NCI-H187 treated with DMSO at 0.1 percent for 48 hours (cell line): Measurements from ENCODE around the gene SLC30A2.
A peak's percentile ranks its signal among the peaks of the same experiment; 100 is the strongest.
"Not testable (repeated sequence)": the region's sequence is repeated elsewhere in the genome, so short reads cannot be mapped to it uniquely, and the experiment has no call there.

Experiments
- DNase-seq: peaks from one replicate; lab custom pipeline; 2025; lab: John Stamatoyannopoulos, UW

The SLC30A2 gene, protein sequence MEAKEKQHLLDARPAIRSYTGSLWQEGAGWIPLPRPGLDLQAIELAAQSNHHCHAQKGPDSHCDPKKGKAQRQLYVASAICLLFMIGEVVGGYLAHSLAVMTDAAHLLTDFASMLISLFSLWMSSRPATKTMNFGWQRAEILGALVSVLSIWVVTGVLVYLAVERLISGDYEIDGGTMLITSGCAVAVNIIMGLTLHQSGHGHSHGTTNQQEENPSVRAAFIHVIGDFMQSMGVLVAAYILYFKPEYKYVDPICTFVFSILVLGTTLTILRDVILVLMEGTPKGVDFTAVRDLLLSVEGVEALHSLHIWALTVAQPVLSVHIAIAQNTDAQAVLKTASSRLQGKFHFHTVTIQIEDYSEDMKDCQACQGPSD

DNA sequence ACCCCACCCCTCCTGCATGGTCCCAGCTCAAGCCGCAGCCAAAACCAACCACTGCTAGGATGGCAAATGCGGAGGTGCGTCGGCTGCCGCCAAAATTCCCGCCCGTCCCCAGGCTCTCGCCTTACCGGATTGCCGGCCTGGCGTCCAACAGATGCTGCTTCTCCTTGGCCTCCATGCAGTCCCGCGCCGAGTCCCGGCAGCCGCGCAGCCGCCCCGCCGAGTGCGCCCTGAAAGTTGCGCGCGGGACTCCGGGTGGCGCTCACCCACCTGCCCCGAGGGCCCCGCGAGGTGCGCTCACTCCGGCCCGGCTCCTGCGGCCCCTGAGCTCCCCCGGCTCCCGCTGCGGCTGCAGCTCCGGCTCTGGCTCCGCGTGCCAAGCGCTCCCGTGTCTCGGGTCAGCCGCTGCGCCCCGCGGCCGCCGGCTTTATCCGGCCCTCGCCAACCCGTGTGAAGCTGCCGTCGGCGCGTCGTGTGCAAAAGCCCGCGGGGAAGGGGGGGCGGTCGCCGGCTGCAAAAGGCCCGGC, at the start of gene SLC30A2:
Gene SLC30A2 (minus strand): TSS at position 397 of the 524 bp plus-strand sequence. CDS start 222 bp downstream, at position 175.
- DNase-seq: no peak

DNA sequence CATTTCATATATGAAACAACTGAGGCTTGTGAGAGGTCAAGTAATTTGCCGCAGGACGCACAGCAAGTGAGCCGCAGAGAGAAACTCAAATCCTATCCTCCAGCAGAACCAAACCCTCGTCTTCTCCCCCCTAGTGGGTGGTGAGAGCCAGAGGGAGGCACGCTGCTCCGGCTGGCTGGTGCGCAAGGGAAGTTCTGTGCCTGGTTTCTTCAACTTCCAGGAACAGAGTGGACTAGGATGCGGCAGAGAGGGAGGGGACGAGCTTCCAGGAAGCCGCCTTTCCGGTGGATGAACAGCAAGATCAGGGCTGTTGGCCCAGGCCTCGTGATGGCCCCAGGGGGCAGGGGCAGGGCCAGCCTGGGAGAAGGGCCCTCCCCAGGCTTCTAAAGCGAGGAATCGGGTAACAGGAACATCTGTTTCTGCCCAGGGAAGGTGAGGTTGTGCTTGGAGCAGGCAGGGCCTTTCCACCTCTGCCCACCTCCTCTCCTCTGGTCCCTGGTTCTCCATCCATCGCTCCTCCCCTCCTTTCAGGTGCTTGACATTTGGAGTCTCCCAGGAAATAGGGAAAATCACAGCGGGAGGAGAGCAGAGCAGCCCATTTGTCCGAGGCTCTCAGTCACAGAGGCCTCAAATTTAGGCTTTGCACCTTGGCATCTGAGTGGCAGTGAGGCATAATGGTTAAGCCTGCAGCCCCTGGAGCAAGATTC, 48.9 kb upstream of the SLC30A2 start:
- DNase-seq: peak; percentile 22

DNA sequence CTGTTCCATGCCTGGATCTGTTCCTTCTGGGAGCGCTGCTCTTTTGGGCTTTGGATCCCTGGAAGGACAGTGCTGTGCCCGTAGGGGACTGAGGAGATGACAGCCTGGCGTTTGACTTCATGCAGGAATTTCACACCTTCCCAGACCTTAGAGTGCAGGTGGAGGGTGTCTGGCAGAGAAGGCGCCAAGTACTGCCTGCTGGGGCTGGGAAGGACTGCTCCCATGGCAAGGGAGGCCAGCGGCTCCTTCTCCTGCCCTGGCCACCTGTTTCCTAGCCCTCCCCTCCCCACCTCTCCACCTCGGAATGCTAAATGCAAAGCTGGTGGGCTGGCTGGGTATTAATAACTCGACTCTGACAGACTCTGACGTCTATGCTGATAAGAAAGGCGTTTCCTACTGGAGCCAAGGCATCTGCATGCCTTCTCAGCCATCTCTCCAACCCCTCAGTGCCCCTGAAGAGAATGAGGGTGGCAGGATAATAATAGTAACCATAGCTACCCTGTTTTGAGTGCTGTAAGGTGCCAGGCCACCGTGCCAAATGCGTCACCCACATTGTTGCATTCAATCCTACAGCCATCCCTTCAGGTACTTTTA, 48.3 kb upstream of the SLC30A2 start:
- no peak for DNase-seq

DNA sequence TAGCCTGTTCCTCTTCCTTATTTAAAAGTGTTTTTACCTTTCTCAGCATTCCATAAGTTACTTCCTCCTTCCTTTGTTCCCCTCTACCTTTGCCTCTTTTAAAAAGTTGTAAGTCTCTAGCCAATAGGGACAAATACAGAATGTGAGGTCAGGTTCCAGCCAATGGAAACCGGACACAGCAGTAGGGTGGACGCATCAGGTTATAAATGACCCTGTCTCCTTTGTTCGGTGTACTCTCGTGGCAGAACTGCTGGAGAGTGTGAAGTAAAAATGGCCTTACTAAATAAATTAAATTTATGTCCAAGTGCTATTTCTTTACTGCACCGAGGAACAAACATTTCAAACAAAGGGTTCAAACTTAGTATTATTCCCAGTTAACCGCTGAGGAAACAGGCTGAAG, 47.7 kb upstream of the SLC30A2 start:
- DNase-seq: not testable (repeated sequence)

DNA sequence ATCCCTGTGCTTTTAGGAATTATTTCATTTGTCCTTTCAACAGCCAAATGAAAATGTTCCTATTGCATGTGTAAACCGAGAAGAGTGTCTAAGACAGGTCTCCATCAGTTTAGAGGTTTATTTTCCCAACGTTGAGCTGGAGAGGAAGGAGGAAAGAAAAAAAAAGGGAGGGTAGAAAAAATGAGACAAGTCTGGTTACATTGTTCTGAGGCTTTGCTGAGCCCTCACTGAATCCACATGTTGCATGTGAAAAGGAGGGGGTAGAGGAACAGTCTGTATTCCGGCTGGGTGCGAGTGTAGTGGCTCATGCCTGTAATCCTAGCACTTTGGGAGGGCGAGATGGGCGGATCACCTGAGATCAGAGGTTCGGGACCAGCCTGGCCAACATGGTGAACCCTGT, 46.5 kb upstream of the SLC30A2 start:
- no peak for DNase-seq

DNA sequence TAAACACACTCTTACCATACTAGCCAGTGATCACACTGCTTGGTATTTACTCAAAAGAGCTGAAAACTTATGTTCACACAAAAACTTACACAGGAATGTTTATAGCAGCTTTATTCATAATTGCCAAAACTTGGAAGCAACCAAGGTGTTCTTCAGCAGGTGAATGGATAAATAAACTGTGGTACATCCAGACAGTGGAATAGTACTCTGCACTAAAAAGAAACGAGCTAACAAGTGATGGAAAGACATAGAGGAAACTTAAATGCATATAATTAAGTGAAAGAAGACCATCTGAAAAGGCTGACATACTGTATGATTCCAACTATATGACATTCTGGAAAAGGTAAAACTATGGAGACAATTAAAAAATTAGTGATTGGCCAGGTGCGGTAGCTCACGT, 45.0 kb upstream of the SLC30A2 start:
- no peak for DNase-seq

DNA sequence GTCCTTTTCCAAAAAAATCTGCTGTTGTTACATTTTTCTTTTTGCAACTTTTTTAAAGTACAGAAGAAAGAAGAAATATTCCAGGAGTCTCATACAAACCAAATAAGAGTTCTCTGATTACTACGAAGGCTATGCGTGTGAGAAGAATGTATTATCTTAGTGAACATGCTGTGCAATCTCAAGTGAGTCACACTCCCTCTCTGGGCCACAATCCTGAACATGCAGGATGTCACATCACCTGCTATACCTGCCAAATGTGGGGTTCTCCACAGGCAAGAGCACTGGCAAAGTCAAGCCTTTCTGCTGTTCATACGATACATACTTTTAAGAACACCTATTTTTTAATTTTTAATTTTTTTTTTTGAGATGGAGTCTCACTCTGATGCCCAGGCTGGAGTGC, 43.2 kb upstream of the SLC30A2 start:
- DNase-seq: no peak

DNA sequence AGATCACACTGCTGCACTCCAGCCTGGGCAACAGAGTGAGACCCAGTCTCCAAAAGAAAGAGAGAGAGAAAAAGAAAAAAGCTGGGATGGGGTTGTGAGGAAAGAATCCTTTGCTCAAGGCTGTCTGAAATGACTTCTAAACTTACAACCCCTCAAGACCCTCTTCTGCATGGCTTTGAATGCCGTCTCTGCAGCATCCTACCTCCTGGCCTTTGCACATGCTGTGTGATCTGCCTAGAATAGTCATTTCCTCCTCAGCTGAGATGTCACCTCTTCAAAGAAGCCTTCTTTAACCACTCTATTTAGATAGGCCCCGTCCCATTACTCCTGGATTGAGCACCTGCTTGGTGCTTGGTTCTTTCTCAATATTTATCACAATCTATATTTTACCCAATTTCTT, 38.9 kb upstream of the SLC30A2 start:
- no peak for DNase-seq

DNA sequence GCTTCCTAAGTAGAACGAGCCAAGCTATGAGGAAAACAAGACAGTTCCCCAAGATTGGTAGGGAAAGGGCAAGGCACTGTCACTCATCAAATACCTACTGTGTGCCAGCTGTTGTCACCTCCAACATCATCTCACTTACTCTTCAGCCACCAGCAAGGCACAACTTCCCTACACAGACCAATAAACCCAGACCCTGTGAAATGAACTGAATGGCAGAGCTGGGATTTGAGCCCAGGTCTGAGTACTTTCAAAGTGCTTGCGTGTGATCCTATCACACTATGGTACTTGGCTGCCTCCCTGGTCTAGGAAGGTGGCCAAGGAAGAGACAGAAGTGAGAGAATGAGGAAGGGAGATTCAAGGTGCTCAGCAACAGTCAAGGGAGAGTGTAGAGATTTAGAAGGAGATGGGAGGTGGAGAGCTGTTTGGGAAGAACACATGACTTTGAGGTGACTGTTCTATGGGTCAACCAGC, 38.2 kb upstream of the SLC30A2 start:
- no peak for DNase-seq

DNA sequence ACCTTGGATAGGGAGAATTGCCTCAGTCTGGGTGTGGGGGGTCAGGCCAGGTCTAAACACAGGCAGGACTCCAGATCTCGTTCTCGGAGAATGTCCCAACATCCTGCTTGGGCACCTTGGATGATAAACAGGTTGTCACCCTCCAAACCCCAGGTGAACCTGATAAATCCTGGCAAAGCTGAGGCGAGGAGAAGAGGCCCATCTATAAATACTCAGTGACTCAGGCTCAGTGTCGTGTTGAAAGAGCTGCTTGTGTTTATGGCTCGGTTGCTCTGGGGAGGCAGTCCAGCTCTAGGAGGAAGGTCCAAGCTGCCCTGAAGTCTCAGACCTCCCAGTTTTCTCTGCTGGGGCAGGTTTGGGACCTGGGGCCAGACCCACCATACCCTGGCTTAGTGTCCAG, 37.3 kb upstream of the SLC30A2 start:
- no peak for DNase-seq

DNA sequence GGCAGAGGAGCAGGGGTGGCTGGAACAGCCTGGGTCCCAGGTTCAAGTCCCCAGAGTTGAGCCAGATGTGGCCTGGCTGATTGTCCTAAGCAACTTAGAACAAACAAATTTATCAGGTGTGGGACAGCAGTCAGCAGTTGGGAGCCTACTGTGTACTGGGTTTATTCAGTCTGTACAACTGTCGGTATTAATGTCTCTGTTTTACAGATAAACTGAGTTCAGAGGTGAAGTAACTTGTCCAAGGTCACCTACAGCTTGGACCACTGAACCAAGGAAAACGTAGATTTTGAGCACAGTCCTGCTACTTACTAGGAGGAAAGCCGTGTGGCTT, 36.1 kb upstream of the SLC30A2 start:
- DNase-seq: no peak

DNA sequence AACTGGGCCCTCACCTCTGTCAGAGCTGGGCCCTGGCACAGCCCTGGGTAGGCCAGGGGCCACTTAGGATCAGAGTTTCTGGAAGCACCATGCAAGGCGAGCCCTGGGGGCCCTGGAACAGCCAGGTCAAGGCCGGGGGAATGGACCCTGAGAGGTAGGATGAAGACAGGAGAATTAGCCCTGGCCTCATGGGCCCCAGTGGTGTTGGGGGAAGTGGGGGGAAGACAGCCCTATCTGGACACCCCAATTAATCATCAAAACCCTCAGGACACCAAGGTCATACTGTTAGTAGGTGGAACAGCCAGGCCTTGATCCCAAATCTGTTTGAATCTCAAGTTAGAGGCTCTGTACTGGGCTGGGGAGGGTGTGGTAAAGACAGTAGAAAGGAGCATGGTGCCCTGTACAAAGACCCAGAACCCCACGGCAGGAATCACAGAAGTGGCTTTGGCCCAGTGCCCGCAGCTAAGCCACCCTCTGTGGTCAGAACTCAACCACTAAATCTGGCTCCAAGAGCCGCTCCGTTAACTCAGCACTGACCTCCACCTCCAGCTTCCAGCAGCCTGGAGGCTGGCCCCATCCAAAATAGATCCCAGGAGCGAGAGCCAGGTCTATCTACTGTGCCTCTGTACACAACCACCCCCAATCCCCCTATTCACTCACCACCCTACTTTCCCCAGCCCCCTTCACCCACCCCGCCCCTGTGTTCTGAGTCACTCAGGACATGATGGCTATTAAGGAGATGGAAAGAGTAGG, 35.5 kb upstream of the SLC30A2 start:
- DNase-seq: no peak

DNA sequence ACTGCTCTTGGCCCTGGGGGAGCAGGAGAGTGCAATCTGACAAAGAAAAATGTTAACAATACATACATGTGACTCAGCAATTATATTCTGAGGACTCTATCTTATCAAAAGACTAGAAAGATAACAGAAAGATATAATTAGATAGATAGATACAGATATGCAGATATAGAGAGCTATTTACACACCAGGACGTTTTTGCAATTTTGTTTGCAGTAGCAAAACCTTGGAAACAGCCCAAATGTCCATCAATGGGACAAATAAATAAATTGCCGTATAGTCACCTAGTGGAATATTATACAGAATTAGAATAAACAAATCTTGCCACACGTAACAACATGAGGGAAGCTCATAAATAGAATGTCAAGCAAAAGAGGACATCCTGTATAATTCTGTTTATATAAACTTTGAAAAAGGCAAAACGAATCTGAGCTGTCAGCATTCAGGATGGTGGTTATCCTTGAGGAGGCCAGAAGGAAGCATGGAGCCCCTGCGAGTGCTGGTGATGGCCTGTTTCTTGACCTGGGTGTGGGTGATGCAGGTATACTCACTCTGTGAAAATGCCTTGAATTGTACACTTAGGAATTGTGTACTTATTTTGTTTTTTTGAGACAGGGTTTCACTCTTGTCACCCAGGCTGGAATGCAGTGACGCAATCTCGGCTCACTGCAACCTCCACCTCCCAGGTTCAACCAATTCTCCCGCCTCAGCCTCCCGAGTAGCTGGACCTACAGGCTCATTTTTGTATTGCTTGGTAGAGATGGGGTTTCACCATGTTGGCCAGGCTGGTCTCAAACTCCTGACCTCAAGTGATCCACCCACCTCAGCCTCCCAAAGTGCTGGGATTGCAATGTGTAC, 34.3 kb upstream of the SLC30A2 start:
- no peak for DNase-seq

DNA sequence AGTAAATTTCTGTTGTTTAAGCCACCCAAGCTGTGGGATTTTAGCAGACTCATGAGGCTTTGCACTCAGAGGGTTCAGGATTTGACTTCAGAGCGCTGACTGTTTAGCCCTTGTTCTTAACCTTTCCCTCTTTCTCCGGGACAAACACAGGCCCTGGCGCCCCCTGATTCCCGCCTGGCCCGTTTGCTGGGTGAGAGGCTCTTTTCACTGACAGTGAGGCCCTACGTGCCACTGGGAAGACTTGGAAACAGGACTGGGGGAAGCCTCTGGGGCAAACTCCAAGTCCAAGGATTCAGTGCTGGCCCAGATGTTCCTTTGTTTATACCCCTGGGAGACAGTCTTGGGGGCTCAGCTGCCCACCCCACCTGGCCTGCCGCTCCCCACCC, 33.3 kb upstream of the SLC30A2 start:
- no peak for DNase-seq

DNA sequence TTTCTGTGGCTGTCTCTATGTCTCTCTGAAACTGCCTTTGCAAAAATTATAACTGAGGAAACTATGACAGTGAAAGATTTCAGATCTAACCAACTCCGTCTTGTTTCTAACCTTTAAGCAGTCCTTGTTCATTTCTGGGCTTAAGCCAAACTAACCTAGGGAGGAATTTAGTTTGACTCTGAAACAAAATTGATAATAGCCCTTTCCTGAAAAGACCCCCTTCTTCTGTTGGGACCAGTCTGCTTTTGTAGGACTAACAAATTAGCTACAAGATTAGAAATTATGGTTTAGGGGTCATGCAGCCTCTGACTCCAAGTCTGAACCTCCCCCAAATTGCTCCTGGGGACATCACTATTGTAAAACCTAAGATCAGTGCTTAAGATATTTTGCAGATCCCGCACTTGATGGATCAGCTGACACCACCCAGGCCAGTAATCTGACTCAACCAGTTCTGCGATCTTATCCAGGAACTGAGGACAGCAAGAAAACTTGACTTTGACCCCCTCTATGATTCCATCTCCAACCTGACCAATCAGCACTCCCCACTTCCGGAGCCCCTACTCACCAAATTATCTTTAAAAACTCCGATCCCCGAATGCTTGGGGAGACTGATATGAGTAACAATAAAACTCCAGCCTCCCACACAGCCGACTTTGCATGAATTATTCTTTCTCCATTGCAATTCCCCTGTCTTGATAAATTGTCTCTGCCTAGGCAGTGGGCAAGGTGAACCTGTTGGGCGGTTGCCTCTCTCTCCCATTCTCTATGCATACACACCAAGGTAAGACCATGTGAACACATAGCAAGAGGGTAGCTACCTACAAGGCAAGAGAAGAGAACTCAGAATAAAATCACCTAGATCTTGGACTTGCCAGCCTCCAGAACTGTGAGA, 32.6 kb upstream of the SLC30A2 start:
- DNase-seq: no peak

DNA sequence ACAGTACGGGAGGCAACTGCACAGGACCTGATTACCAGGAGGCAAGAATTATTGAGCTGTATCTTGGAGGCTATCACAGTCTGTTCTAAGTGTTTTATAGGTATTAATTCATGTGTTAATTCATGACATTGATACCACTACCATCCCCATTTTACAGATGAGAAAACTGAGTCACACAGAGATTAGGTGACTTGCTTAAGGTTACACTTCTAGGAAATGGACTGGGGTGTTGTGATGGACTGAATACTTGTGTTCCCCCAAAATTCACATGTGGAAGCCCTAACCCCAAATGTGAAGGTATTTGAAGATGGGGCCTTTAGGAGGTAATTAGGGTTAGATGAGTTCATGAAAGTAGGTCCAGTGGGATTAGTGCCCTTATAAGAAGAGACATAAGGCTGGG, 31.6 kb upstream of the SLC30A2 start:
- DNase-seq: no peak

DNA sequence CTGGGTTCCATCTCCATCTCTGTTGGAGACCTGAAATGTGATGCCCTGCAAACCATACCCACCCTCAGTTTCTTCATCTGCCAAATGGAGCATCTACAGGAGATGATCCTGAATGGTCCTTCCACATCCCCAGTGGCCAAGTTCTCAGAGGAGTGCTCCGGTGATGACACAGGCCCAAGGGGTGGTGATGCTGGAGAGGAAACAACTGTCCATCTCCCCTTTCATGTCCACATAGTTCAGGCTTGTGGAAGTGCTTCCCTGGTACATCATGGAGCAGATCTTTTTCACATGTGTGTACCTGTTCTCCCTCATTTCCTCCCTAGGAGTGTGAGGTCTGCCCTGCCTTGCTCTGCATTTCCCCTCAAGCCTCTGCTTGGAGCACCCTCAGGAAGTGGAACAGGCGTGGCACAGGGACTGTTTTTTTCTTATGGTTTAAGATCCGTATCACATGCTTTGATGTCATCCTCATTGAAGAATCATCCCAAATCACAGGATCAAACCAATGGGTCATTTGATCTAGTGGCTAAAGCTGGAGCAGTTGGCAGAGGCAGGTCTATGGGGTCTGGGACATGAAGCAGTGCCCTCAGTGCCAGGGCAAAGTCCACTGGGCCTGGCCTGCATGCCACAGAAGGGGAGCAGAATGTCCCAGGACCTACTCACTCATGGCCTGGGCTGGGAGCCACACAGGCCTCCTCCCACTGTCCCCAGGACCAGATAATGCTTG, 29.7 kb upstream of the SLC30A2 start:
- no peak for DNase-seq

DNA sequence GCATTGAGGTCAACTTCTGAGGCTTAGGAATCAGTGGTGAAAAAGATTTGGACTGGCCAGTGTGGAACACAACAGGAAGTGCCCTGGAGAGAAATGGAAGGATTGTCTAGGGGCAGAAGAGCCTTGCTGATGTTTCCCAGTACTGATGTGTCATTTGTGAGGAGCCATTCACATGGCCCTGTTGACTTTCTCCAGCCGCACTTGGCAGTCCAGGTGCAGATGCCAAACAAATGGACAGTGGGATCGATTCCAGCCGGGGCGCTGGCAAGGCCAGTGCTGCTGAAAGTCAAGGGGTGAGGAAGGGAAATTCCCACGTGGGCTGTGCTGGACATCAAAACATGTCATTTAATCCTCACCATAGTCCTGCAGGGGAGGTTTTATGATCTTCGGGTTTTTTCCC, 26.4 kb upstream of the SLC30A2 start:
- DNase-seq: no peak

DNA sequence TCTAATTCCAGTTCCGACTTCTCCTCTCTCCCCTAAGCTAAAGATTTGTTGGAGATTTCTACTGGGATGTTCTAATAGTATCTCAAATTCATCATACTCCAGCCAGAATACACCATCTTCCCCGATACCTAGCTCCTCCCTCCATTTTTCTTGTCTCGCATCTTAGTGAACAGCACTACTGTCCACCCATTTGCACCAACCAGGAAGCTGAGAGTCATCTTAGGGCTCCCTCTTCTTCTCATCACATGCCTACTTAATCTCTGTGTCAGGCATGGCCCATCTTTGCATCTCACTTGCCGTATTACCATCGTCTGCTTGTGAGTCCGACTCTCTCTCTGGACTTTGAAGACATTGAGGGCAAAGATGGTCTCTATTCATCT, 25.0 kb upstream of the SLC30A2 start:
- no peak for DNase-seq
